Smooth muscle cell of trachea (primary cell): ENCODE data around the gene CPSF6. TPM values are rescaled to one million over a fixed set of nuclear protein-coding genes. Genes with fewer than 3 reads are reported as not detected.

Source experiments
- total RNA-seq: library from RNA; depleted of rRNA; stranded (reverse); fragments of >200 nt; gene quantifications from 2 replicates; pipeline ENCODE4 v1.2.1, GENCODE V29; 2014

The CPSF6 gene, protein sequence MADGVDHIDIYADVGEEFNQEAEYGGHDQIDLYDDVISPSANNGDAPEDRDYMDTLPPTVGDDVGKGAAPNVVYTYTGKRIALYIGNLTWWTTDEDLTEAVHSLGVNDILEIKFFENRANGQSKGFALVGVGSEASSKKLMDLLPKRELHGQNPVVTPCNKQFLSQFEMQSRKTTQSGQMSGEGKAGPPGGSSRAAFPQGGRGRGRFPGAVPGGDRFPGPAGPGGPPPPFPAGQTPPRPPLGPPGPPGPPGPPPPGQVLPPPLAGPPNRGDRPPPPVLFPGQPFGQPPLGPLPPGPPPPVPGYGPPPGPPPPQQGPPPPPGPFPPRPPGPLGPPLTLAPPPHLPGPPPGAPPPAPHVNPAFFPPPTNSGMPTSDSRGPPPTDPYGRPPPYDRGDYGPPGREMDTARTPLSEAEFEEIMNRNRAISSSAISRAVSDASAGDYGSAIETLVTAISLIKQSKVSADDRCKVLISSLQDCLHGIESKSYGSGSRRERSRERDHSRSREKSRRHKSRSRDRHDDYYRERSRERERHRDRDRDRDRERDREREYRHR
- total RNA-seq, result 22.3 and 28.4 TPM in 2 replicates

DNA sequence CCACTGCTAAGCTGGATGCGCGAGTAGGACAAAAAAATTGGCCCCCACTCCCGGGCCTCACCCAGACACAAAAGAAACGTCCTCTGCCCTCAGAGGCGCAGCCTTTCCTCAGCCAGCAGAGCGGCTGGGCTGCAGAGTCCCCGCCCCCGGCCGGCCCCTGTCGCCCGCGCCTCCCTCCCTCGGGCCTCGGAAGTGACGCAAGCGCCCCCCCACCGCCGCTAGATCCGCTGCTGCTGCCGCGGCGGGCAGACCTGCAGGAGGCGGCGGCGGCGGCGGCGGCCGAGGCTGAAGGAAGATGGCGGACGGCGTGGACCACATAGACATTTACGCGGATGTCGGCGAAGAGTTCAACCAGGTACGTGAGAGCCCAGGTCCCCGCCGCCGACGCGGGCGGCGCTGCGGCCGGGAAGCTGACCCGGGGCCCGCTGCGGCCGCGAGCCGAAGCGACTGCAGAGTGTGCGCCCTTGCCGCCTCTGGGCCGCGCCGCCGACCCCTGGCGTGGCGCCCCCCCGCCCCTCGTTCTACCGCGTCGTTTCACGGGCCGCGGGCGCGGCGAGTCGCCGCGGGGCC lies at the start of gene CPSF6:
Gene CPSF6 (plus strand): TSS at position 218 of the 570 bp plus-strand sequence. CDS start 78 bp downstream, at position 296.

Other genes starting within 250 kb of the CPSF6 start
- gene LYZ, start 108.8 kb downstream of the CPSF6 start, total RNA-seq, result not detected in 2 replicates
- 8.1 and 19.1 TPM in 2 replicates for gene YEATS4, start 120.2 kb downstream of the CPSF6 start, total RNA-seq
- gene FRS2, start 230.8 kb downstream of the CPSF6 start, total RNA-seq, result 51.6 and 56.9 TPM in 2 replicates